Measurements from ENCODE around the gene HNRNPF. TPM values are rescaled to one million over a fixed set of nuclear protein-coding genes. Genes with fewer than 3 reads are reported as not detected.
"Not testable (repeated sequence)": the region's sequence is repeated elsewhere in the genome, so short reads cannot be mapped to it uniquely, and the experiment has no call there.

HNRNPF gene
- total RNA-seq, 2 experiments from 2014 or later = 530 to 544 TPM

GRCh38 chr10:43341450-43341849, 67.5 kb downstream of the HNRNPF start:
- H3K4me1 Mint-ChIP-seq = no peaks in the 10 kb centered on the region
- H3K36me3 Mint-ChIP-seq = no peaks in the 10 kb centered on the region
- H3K4me3 Mint-ChIP-seq = no peak overlapping the region
- no peaks in the 10 kb centered on the region for H3K9me3 Mint-ChIP-seq
- H3K27me3 Mint-ChIP-seq = peaks cover 5% of the 10 kb centered on the region
- DNase-seq = no peak
- H3K27ac Mint-ChIP-seq = no peak overlapping the region

- Mint-ChIP-seq H3K27me3 (peaks cover 5% of the 10 kb centered on the region), H3K9me3 (no peaks in the 10 kb centered on the region), H3K4me1 (no peaks in the 10 kb centered on the region), H3K36me3 (no peaks in the 10 kb centered on the region), H3K4me3 (no peak overlapping the region), H3K27ac (no peak overlapping the region)
- DNase-seq = no peak
Observed at GRCh38 chr10:43340619-43341018, 68.4 kb downstream of the HNRNPF start.

GRCh38 chr10:43340101-43340500, 68.9 kb downstream of the HNRNPF start:
- Mint-ChIP-seq H3K4me3 (no peak overlapping the region), H3K27me3 (peaks cover 5% of the 10 kb centered on the region), H3K27ac (no peak overlapping the region), H3K36me3 (no peaks in the 10 kb centered on the region), H3K4me1 (no peaks in the 10 kb centered on the region), H3K9me3 (no peaks in the 10 kb centered on the region)
- no peak for DNase-seq

GRCh38 chr10:43339136-43339535, 69.8 kb downstream of the HNRNPF start:
- no peak overlapping the region for H3K27ac Mint-ChIP-seq
- H3K36me3 Mint-ChIP-seq = no peaks in the 10 kb centered on the region

GRCh38 chr10:43338117-43338516, 70.9 kb downstream of the HNRNPF start:
- Mint-ChIP-seq H3K4me3 (no peak overlapping the region), H3K9me3 (no peaks in the 10 kb centered on the region), H3K27ac (no peak overlapping the region), H3K36me3 (no peaks in the 10 kb centered on the region), H3K27me3 (peaks cover 5% of the 10 kb centered on the region), H3K4me1 (peaks cover 2% of the 10 kb centered on the region)
- DNase-seq = no peak

More at GRCh38 chr10:43339136-43339535, 69.8 kb downstream of the HNRNPF start:
- no peak for DNase-seq
- Mint-ChIP-seq H3K4me3 (no peak overlapping the region), H3K27me3 (peaks cover 5% of the 10 kb centered on the region), H3K9me3 (no peaks in the 10 kb centered on the region), H3K4me1 (no peaks in the 10 kb centered on the region)

GRCh38 chr10:43337536-43337935, 71.5 kb downstream of the HNRNPF start:
- DNase-seq, H3K4me3 Mint-ChIP-seq, H3K4me1 Mint-ChIP-seq, H3K9me3 Mint-ChIP-seq, H3K27ac Mint-ChIP-seq, H3K27me3 Mint-ChIP-seq, H3K36me3 Mint-ChIP-seq: not testable (repeated sequence)

GRCh38 chr10:43336641-43337318, 72.2 kb downstream of the HNRNPF start:
- DNase-seq = no peak
- H3K27me3 Mint-ChIP-seq = peaks cover 5% of the 10 kb centered on the region
- H3K4me3 Mint-ChIP-seq = no peak overlapping the region

GRCh38 chr10:43336061-43336460, 72.9 kb downstream of the HNRNPF start:
- Mint-ChIP-seq H3K27me3 (peaks cover 5% of the 10 kb centered on the region), H3K27ac (no peak overlapping the region), H3K36me3 (no peaks in the 10 kb centered on the region), H3K4me1 (peaks cover 18% of the 10 kb centered on the region), H3K9me3 (no peaks in the 10 kb centered on the region), H3K4me3 (no peak overlapping the region)
- no peak for DNase-seq

More at GRCh38 chr10:43336641-43337318, 72.2 kb downstream of the HNRNPF start:
- Mint-ChIP-seq H3K9me3 (no peaks in the 10 kb centered on the region), H3K36me3 (no peaks in the 10 kb centered on the region), H3K27ac (no peak overlapping the region), H3K4me1 (peaks cover 14% of the 10 kb centered on the region)

Other genes with a start within 250 kb of the HNRNPF start
- gene RASGEF1A, start 142.1 kb downstream of the HNRNPF start, total RNA-seq = under 1 TPM; 0.40 to 0.45 TPM
- gene FXYD4, start 37.5 kb downstream of the HNRNPF start, total RNA-seq = not detected
- 1 to 10 TPM; 2.4 to 2.9 TPM for gene ZNF487, start 27.9 kb upstream of the HNRNPF start, total RNA-seq
- 1 to 10 TPM; 1.5 to 1.7 TPM for gene ZNF239, start 165.4 kb upstream of the HNRNPF start, total RNA-seq
- gene ZNF485, start 197.3 kb upstream of the HNRNPF start, total RNA-seq = 1 to 10 TPM; 7.4 to 9.6 TPM
- gene ZNF32, start 239.7 kb upstream of the HNRNPF start, total RNA-seq = 10 to 100 TPM; 12.2 to 13.9 TPM

All from activated naive CD8-positive, alpha-beta T cell treated with anti-CD3 and anti-CD28 coated beads for 36 hours (primary cell).